ENCODE measurements around the gene TSN. TPM values are rescaled to one million over a fixed set of nuclear protein-coding genes. Genes with fewer than 3 reads are reported as not detected.

Gene TSN
- total RNA-seq, 1 donor from 2014 or later, result 61.4 TPM

DNA sequence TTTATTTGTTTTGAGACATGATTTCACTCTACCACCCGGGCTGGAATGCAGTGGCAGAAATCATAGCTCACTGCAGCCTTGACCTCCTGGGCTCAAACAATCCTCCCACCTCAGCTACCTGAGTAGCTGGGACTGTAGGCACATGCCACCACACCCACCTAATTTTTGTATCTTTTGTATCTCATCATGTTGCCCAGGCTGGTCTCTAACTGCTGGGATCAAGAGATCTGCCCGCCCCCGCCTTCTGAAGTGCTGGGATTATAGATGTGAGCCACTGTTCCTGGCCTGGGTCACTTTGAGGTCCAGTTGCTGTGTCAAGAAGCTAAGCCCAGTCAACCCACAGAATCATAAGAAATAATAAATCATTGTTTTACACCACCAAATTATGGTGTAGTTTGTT is 38.4 kb downstream of the TSN start:
- TF ChIP-seq, protein P1, sequence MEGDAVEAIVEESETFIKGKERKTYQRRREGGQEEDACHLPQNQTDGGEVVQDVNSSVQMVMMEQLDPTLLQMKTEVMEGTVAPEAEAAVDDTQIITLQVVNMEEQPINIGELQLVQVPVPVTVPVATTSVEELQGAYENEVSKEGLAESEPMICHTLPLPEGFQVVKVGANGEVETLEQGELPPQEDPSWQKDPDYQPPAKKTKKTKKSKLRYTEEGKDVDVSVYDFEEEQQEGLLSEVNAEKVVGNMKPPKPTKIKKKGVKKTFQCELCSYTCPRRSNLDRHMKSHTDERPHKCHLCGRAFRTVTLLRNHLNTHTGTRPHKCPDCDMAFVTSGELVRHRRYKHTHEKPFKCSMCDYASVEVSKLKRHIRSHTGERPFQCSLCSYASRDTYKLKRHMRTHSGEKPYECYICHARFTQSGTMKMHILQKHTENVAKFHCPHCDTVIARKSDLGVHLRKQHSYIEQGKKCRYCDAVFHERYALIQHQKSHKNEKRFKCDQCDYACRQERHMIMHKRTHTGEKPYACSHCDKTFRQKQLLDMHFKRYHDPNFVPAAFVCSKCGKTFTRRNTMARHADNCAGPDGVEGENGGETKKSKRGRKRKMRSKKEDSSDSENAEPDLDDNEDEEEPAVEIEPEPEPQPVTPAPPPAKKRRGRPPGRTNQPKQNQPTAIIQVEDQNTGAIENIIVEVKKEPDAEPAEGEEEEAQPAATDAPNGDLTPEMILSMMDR (IDR thresholded peaks at IDR 0.05), result no peak
- no peaks in the 10 kb centered on the region for H3K36me3 Mint-ChIP-seq (ENCODE audit: unreplicated experiment)
- DNase-seq (ENCODE audit: extremely low spot score, unreplicated experiment), result no peak
- H3K4me1 Mint-ChIP-seq (ENCODE audit: unreplicated experiment), result peaks cover 7% of the 10 kb centered on the region
- peaks cover 2% of the 10 kb centered on the region for H3K9me3 Mint-ChIP-seq (ENCODE audit: unreplicated experiment)
- no peak overlapping the region for H3K4me3 Mint-ChIP-seq (ENCODE audit: unreplicated experiment)
- H3K27me3 Mint-ChIP-seq (ENCODE audit: unreplicated experiment), result peaks cover 4% of the 10 kb centered on the region
- H3K27ac Mint-ChIP-seq (ENCODE audit: unreplicated experiment), result no peak overlapping the region

DNA sequence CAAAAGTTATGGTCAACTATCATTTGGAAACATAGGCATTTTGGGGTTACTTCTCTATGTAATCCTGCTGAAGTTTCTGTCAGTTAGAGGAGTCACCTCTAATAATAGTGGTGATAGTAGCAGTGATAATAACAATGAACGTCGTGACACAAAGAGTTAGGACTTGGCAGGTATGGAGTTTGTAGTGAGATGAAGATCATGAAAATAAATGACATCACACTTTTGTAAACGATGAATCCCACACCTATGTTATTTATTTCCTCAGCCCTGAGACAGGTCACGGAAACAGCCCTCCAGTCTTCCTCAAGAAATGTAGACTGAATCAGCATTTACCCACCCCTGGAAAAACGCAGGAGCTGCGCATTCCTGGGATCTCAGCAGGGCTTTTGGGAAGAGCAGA is 38.8 kb downstream of the TSN start:
- Mint-ChIP-seq H3K4me3 (ENCODE audit: unreplicated experiment) (no peak overlapping the region), H3K27ac (ENCODE audit: unreplicated experiment) (no peak overlapping the region), H3K4me1 (ENCODE audit: unreplicated experiment) (peaks cover 7% of the 10 kb centered on the region), H3K9me3 (ENCODE audit: unreplicated experiment) (no peaks in the 10 kb centered on the region), H3K36me3 (ENCODE audit: unreplicated experiment) (no peaks in the 10 kb centered on the region), H3K27me3 (ENCODE audit: unreplicated experiment) (peaks cover 4% of the 10 kb centered on the region)
- TF ChIP-seq, protein P1 (IDR thresholded peaks at IDR 0.05), result no peak
- DNase-seq (ENCODE audit: extremely low spot score, unreplicated experiment), result no peak

DNA sequence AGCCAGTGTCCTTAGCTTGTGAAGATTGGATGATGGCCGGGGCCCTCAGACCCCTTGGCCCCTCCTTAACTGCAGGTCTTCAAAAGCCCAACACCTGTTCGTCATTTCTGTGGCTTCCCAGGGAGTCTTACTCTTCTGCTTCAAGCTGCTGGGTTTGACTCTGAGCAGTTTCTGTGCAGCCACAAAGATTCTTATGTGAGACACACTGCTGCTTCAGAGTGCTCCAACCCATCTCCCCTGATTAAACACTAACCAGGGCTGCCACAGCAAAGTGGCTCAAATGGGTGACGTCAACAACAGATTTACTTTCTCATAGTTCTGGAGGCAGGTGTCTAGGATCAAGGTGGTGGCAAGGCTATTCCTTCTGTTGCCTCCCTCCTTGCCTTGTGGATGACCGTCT is 40.8 kb downstream of the TSN start:
- H3K4me1 Mint-ChIP-seq (ENCODE audit: unreplicated experiment), result no peaks in the 10 kb centered on the region
- no peak overlapping the region for H3K27ac Mint-ChIP-seq (ENCODE audit: unreplicated experiment)
- H3K9me3 Mint-ChIP-seq (ENCODE audit: unreplicated experiment), result no peaks in the 10 kb centered on the region
- no peaks in the 10 kb centered on the region for H3K36me3 Mint-ChIP-seq (ENCODE audit: unreplicated experiment)
- no peak overlapping the region for H3K4me3 Mint-ChIP-seq (ENCODE audit: unreplicated experiment)
- H3K27me3 Mint-ChIP-seq (ENCODE audit: unreplicated experiment), result peaks cover 10% of the 10 kb centered on the region
- DNase-seq (ENCODE audit: extremely low spot score, unreplicated experiment), result no peak
- TF ChIP-seq, protein P1 (IDR thresholded peaks at IDR 0.05), result no peak

DNA sequence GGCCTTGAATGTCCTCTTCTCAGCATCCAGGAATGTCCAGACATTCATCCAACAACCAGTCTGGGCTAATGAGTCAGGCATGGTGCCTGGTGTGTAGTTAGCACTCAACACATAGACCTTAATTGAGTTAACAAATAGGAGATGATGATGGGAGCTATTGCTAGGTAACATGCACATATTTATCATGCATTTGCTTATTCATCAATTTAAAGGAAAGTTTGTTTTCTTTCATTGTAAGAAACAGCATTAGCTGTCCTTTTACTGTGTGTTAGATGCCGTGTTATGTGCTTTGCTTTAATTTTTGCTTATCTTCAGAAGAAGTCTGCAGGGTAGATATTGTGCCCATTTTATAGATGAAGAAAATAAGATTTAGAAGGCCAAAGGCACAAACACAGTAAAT is 43.2 kb downstream of the TSN start:
- Mint-ChIP-seq H3K4me3 (ENCODE audit: unreplicated experiment) (no peak overlapping the region), H3K27ac (ENCODE audit: unreplicated experiment) (no peak overlapping the region), H3K4me1 (ENCODE audit: unreplicated experiment) (no peaks in the 10 kb centered on the region), H3K9me3 (ENCODE audit: unreplicated experiment) (peaks cover 8% of the 10 kb centered on the region), H3K36me3 (ENCODE audit: unreplicated experiment) (no peaks in the 10 kb centered on the region), H3K27me3 (ENCODE audit: unreplicated experiment) (peaks cover 20% of the 10 kb centered on the region)
- no peak for DNase-seq (ENCODE audit: extremely low spot score, unreplicated experiment)
- TF ChIP-seq, protein P1 (IDR thresholded peaks at IDR 0.05), result no peak

DNA sequence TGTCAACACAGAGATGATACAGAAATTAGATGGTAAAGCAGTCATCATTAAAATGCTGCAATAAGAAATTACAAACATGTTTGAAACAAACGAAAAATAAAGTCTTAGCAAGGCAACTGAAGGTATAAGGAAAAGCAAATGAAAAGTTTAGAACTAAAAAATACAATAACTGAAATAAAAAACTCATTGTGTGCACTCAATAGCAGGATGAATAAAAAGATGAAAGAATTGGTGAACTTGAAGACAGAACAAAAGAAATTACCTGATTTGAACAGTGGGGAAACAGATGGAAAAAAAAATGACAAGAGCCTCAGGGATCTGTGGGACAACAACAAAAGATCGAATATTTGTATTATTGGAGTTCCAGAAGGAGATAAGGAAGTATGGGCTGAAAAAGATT is 46.5 kb downstream of the TSN start:
- Mint-ChIP-seq H3K9me3 (ENCODE audit: unreplicated experiment) (peaks cover 8% of the 10 kb centered on the region), H3K4me1 (ENCODE audit: unreplicated experiment) (no peaks in the 10 kb centered on the region), H3K27ac (ENCODE audit: unreplicated experiment) (no peak overlapping the region), H3K4me3 (ENCODE audit: unreplicated experiment) (no peak overlapping the region), H3K27me3 (ENCODE audit: unreplicated experiment) (peaks cover 31% of the 10 kb centered on the region), H3K36me3 (ENCODE audit: unreplicated experiment) (no peaks in the 10 kb centered on the region)
- no peak for DNase-seq (ENCODE audit: extremely low spot score, unreplicated experiment)
- TF ChIP-seq, protein P1 (IDR thresholded peaks at IDR 0.05), result no peak
